Lower lobe of right lung (tissue), 2 donors: ENCODE results near the gene LAMA4. TPM values are rescaled to one million over a fixed set of nuclear protein-coding genes. Genes with fewer than 3 reads are reported as not detected.

Source experiments
- ATAC-seq, 2 donors: fragments of 200-7000 bp; cut with Tn5 transposase; one replicate each; pipeline ENCODE4 v1.9.1; 2020 to 2022; ENCODE audit warnings: mild to moderate bottlenecking in 2 of 2, moderate library complexity in 2 of 2
- DNase-seq: peaks from one replicate; pipeline ENCODE4 v3.0.0-alpha.2; 2020
- H3K27ac ChIP-seq: fragments of 200-600 bp; one replicate; pipeline ENCODE4 v1.8.0; 2022
- H3K27me3 ChIP-seq: fragments of 200-600 bp; one replicate; pipeline ENCODE4 v1.8.0; 2022; ENCODE audit warnings: low read depth
- H3K36me3 ChIP-seq: fragments of 200-600 bp; one replicate; pipeline ENCODE4 v1.8.0; 2022; ENCODE audit warnings: mild to moderate bottlenecking
- H3K4me1 ChIP-seq: fragments of 200-600 bp; one replicate; pipeline ENCODE4 v1.8.0; 2022
- H3K4me3 ChIP-seq: fragments of 200-600 bp; one replicate; pipeline ENCODE4 v1.8.0; 2022; ENCODE audit warnings: mild to moderate bottlenecking
- H3K9me3 ChIP-seq: fragments of 200-600 bp; one replicate; pipeline ENCODE4 v1.8.0; 2022
- CTCF ChIP-seq: fragments of 200-600 bp; IDR thresholded peaks from one replicate; pipeline ENCODE4 v1.8.0; 2022; ENCODE audit warnings: antibody characterized with exemption, mild to moderate bottlenecking
- intact Hi-C: fragments of 100-400 bp; cut with DNase I; formaldehyde crosslinking; loops from one replicate; pipeline ENCODE4 v1.11.0; 2022
- total RNA-seq: library from RNA; stranded (reverse); fragmentation: NEBNext Ultra II Directional; extraction: Animal tissue kit (Norgen Biotek cat#: 25700); gene quantifications from one replicate; pipeline ENCODE4 v1.2.1, GENCODE V29; 2021
- donor health status: DM: no; HTN: yes; CAD: no; lungs with severe emphysema.

LAMA4 gene
- total RNA-seq, 1 donor from 2014 or later = 91.2 TPM

- intact Hi-C loops = no loop called here
- no peak for TF ChIP-seq CTCF
- ATAC-seq (no peak), DNase-seq (no peak)
- H3K36me3 ChIP-seq = peaks cover 6% of the 10 kb centered on the region
- H3K27me3 ChIP-seq = no peaks in the 10 kb centered on the region
- no peak overlapping the region for H3K27ac ChIP-seq
- peaks cover 20% of the 10 kb centered on the region for H3K4me1 ChIP-seq
- H3K9me3 ChIP-seq = no peaks in the 10 kb centered on the region
- no peak overlapping the region for H3K4me3 ChIP-seq
Observed at GRCh38 chr6:112207776-112208175, 46.6 kb downstream of the LAMA4 start.

- H3K27me3 ChIP-seq = no peaks in the 10 kb centered on the region
- no peaks in the 10 kb centered on the region for H3K9me3 ChIP-seq
- no peak for ATAC-seq
- H3K36me3 ChIP-seq = peaks cover 6% of the 10 kb centered on the region
- H3K4me1 ChIP-seq = peaks cover 23% of the 10 kb centered on the region
- no peak overlapping the region for H3K27ac ChIP-seq
- TF ChIP-seq CTCF = no peak
- H3K4me3 ChIP-seq = no peak overlapping the region
- no peak for DNase-seq
- intact Hi-C loops = no loop called here
Observed at GRCh38 chr6:112207131-112207530, 47.2 kb downstream of the LAMA4 start.

- no peak overlapping the region for H3K4me3 ChIP-seq
- H3K27me3 ChIP-seq = no peaks in the 10 kb centered on the region
- no peak for TF ChIP-seq CTCF
- intact Hi-C loops = no loop called here
- no peak overlapping the region for H3K27ac ChIP-seq
- H3K4me1 ChIP-seq = peaks cover 23% of the 10 kb centered on the region
- ATAC-seq (no peak), DNase-seq (no peak)
- peaks cover 6% of the 10 kb centered on the region for H3K36me3 ChIP-seq
- no peaks in the 10 kb centered on the region for H3K9me3 ChIP-seq
Observed at GRCh38 chr6:112206110-112206458, 48.3 kb downstream of the LAMA4 start.

- Histone ChIP-seq H3K27me3 (no peaks in the 10 kb centered on the region), H3K9me3 (no peaks in the 10 kb centered on the region), H3K4me3 (no peak overlapping the region), H3K4me1 (peaks cover 23% of the 10 kb centered on the region), H3K36me3 (peaks cover 6% of the 10 kb centered on the region), H3K27ac (no peak overlapping the region)
- intact Hi-C loops = no loop called here
- no peak for TF ChIP-seq CTCF
- DNase-seq (no peak), ATAC-seq (no peak)
Observed at GRCh38 chr6:112205427-112206109, 48.8 kb downstream of the LAMA4 start.

- no peak for ATAC-seq
- H3K27ac ChIP-seq = no peak overlapping the region
- H3K4me3 ChIP-seq = no peak overlapping the region
- no peak for DNase-seq
- no peak for TF ChIP-seq CTCF
- intact Hi-C loops = no loop called here
- H3K27me3 ChIP-seq = no peaks in the 10 kb centered on the region
- no peaks in the 10 kb centered on the region for H3K9me3 ChIP-seq
- H3K36me3 ChIP-seq = peaks cover 6% of the 10 kb centered on the region
- H3K4me1 ChIP-seq = peaks cover 23% of the 10 kb centered on the region
Observed at GRCh38 chr6:112204350-112204706, 50.0 kb downstream of the LAMA4 start.
